DOHH2 (cell line): ENCODE data around the gene ATRN.

Experiments used
- H3F3A ChIP-seq: fragments of 200-600 bp; sonication (generic), shearing (Covaris generic); 2 replicates; pipeline ENCODE4 v1.6.0; 2016; ENCODE audit warnings: antibody characterized with exemption, mild to moderate bottlenecking; ENCODE audit not compliant: control insufficient read depth, insufficient read depth
- H3K27ac ChIP-seq: fragments of 200-600 bp; sonication (generic); 2 replicates; pipeline ENCODE4 v1.5.1; 2014; ENCODE audit warnings: low read depth, mild to moderate bottlenecking, low read length, moderate library complexity
- H3K27me3 ChIP-seq: fragments of 200-600 bp; sonication (generic); 2 replicates; pipeline ENCODE4 v1.6.1; 2014; ENCODE audit warnings: mild to moderate bottlenecking, low read length, mixed read lengths; ENCODE audit not compliant: control insufficient read depth
- H3K36me3 ChIP-seq: fragments of 200-600 bp; sonication (generic); 2 replicates; pipeline ENCODE4 v1.6.1; 2014; ENCODE audit warnings: mild to moderate bottlenecking, low read length, moderate library complexity, mixed read lengths; ENCODE audit not compliant: control insufficient read depth
- H3K4me1 ChIP-seq: fragments of 200-600 bp; sonication (generic); 2 replicates; pipeline ENCODE4 v1.6.1; 2014; ENCODE audit warnings: mild to moderate bottlenecking, low read length, mixed read lengths; ENCODE audit not compliant: control insufficient read depth
- H3K4me2 ChIP-seq: fragments of 200-600 bp; sonication (generic); 2 replicates; pipeline ENCODE4 v1.6.0; 2014; ENCODE audit warnings: mild to moderate bottlenecking, low read length, moderate library complexity
- H3K4me3 ChIP-seq: fragments of 200-600 bp; sonication (generic); 2 replicates; pipeline ENCODE4 v1.5.1; 2014; ENCODE audit warnings: mild to moderate bottlenecking, low read length, mixed read lengths
- H3K79me2 ChIP-seq: fragments of 200-600 bp; sonication (generic); 2 replicates; pipeline ENCODE4 v1.6.1; 2014; ENCODE audit warnings: mild to moderate bottlenecking, low read length, mixed read lengths; ENCODE audit not compliant: control insufficient read depth
- H3K9me2 ChIP-seq: fragments of 200-600 bp; sonication (generic); replicated peaks from 2 replicates; pipeline ENCODE4 v1.6.1; 2014; ENCODE audit warnings: mild to moderate bottlenecking, low read length, mixed read lengths; ENCODE audit not compliant: control insufficient read depth
- H3K9me3 ChIP-seq: fragments of 200-600 bp; sonication (generic); 2 replicates; pipeline ENCODE4 v1.6.1; 2014; ENCODE audit warnings: antibody characterized with exemption, low read length, mixed read lengths; ENCODE audit not compliant: control insufficient read depth, insufficient read depth
- H4K20me1 ChIP-seq: fragments of 200-600 bp; sonication (generic); 2 replicates; pipeline ENCODE4 v1.6.0; 2014; ENCODE audit warnings: low read depth, mild to moderate bottlenecking, antibody characterized with exemption, low read length, moderate library complexity; ENCODE audit not compliant: control insufficient read depth, insufficient read depth
- EZH2phosphoT487 ChIP-seq: fragments of 200-600 bp; sonication (generic); IDR thresholded peaks from 2 replicates; pipeline ENCODE4 v1.6.1; 2017; ENCODE audit warnings: borderline replicate concordance, mild to moderate bottlenecking, antibody characterized with exemption, low read length, moderate library complexity, mixed read lengths
- TF ChIP-seq, protein P1 (sequence below): fragments of 200-600 bp; sonication (generic); IDR thresholded peaks from one replicate; pipeline ENCODE4 v1.5.1; 2014; ENCODE audit warnings: antibody characterized with exemption, mild to moderate bottlenecking, low read depth, low read length; ENCODE audit not compliant: poor library complexity, severe bottlenecking

ATRN gene

DNA sequence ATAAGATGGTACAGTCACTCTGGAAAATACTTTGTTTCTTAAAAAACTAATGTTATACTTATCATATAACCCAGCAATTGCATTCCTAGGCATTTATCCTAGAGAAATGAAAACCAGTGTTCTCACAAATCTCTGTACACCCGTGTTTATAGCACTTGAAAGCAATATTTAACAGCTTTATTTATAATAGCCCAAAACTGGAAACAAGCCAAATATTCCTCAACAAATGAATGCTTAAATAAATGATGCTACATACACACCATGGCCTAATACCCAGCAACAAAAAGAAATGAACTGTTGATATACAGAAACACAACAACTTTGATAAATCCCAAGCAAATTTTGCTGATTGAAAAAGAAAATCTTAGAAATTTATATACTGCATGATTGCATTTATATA is 141.1 kb downstream of the ATRN start:
- H3K36me3 ChIP-seq: no peaks in the 10 kb centered on the region
- no peaks in the 10 kb centered on the region for H3K27me3 ChIP-seq
- no peaks in the 10 kb centered on the region for H3K9me2 ChIP-seq
- H4K20me1 ChIP-seq: no peaks in the 10 kb centered on the region
- TF ChIP-seq, protein P1, sequence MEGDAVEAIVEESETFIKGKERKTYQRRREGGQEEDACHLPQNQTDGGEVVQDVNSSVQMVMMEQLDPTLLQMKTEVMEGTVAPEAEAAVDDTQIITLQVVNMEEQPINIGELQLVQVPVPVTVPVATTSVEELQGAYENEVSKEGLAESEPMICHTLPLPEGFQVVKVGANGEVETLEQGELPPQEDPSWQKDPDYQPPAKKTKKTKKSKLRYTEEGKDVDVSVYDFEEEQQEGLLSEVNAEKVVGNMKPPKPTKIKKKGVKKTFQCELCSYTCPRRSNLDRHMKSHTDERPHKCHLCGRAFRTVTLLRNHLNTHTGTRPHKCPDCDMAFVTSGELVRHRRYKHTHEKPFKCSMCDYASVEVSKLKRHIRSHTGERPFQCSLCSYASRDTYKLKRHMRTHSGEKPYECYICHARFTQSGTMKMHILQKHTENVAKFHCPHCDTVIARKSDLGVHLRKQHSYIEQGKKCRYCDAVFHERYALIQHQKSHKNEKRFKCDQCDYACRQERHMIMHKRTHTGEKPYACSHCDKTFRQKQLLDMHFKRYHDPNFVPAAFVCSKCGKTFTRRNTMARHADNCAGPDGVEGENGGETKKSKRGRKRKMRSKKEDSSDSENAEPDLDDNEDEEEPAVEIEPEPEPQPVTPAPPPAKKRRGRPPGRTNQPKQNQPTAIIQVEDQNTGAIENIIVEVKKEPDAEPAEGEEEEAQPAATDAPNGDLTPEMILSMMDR: no peak
- no peak for TF ChIP-seq EZH2phosphoT487
- peaks cover 15% of the 10 kb centered on the region for H3F3A ChIP-seq
- no peak overlapping the region for H3K4me2 ChIP-seq
- no peak overlapping the region for H3K4me3 ChIP-seq
- H3K4me1 ChIP-seq: peaks cover 44% of the 10 kb centered on the region
- H3K79me2 ChIP-seq: no peaks in the 10 kb centered on the region
- no peak overlapping the region for H3K27ac ChIP-seq
- H3K9me3 ChIP-seq: no peaks in the 10 kb centered on the region

DNA sequence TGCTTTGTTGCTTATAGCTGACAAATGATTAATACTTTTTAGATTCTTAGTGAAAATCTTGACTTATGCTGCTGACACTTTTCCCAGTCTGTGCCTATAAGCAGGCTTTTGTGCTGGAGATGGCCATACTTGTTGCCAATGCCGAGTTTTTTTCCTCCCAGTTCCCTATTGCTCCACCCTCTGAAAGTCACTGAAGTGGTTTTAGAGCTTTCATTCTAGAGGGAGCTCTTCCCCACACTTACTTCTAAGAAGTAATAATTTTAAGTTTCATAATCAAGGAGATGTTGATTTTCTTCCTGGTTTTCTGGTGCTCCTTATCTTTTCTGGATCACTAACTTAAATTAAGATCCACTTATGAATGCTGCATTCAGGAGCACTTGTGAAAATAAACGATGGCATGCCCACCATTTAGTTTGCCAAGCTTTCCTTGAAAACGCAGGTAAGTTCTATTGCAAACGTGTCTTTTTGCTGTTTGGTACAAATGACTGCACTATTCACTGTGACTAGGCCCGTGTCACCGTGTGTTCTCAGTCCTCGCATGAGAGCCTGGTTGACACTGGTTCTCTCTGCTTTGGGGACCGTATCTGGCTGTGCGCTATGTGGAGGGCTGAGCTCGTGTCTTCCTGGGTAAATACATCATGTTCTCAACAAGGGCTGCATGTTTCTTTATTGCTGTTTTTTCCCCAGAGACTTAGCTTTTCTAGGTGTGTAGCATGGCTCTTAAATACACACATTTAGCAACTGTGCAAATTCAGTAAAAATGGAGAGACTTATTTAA is 142.2 kb downstream of the ATRN start:
- H3K27ac ChIP-seq: peak overlapping the region; percentile 92
- H3K4me2 ChIP-seq: peak overlapping the region; percentile 90
- H3K36me3 ChIP-seq: no peaks in the 10 kb centered on the region

DNA sequence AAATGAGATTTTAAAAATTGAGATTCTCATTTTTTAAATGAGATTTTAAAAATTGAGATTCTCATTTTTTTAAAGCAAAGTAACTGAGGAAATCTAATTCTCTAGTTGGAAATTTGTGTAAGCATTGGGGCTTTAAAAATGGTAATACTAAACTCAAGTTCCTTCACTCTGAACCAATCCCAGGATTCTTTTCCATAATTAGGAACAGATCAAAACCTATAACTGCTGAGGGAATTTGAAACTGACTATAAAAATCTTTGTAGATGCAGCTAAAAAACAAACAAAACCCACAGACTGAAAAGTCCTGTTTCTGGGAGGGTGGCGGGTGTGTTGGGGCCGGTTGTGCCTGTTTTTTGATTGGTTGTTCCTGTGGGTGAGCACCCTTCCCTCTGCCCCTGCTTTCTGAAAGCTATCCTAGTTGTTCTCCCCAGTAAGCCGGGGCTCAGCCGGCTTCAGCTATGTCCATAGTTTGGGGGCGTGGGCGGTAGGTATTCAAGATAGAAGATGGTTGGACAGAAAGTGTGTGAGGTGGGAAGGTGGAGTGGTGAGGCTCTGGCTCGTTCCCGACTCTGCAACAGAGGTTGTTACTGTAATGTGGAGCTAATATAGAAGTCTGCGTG is 143.1 kb downstream of the ATRN start:
- Histone ChIP-seq H3K4me2 (peak overlapping the region; percentile 90), H3K4me3 (peak overlapping the region; percentile 71), H3K79me2 (no peaks in the 10 kb centered on the region), H4K20me1 (no peaks in the 10 kb centered on the region), H3K27me3 (no peaks in the 10 kb centered on the region), H3K27ac (peak overlapping the region; percentile 92), H3K4me1 (peaks cover 47% of the 10 kb centered on the region), H3K9me2 (no peaks in the 10 kb centered on the region), H3K9me3 (no peaks in the 10 kb centered on the region), H3F3A (peaks cover 18% of the 10 kb centered on the region), H3K36me3 (no peaks in the 10 kb centered on the region)
- no peak for TF ChIP-seq EZH2phosphoT487
- TF ChIP-seq, protein P1: no peak

More for the DNA sequence above, 142.2 kb downstream of the ATRN start:
- H3K4me1 ChIP-seq: peaks cover 46% of the 10 kb centered on the region
- peaks cover 18% of the 10 kb centered on the region for H3F3A ChIP-seq
- peak overlapping the region; percentile 41 for H3K4me3 ChIP-seq
- no peak for TF ChIP-seq EZH2phosphoT487
- TF ChIP-seq, protein P1: peak; percentile 50
- no peaks in the 10 kb centered on the region for H3K27me3 ChIP-seq
- no peaks in the 10 kb centered on the region for H4K20me1 ChIP-seq
- H3K9me3 ChIP-seq: no peaks in the 10 kb centered on the region
- H3K79me2 ChIP-seq: no peaks in the 10 kb centered on the region
- H3K9me2 ChIP-seq: no peaks in the 10 kb centered on the region
